HEK293 (cell line): ENCODE data around the gene TNRC6A.
A peak's percentile ranks its signal among the peaks of the same experiment; 100 is the strongest.
"Not testable (repeated sequence)": the region's sequence is repeated elsewhere in the genome, so short reads cannot be mapped to it uniquely, and the experiment has no call there.

Source experiments
- CTCF ChIA-PET: fragments of 350-600 bp; formaldehyde crosslinking; extraction: SDS; loops from one replicate; lab custom pipeline; 2021; ENCODE audit warnings: antibody characterized with exemption; lab: Yijun Ruan, JAX
- POLR2A ChIA-PET: fragments of 300-600 bp; formaldehyde crosslinking; extraction: SDS; loops from one replicate; lab custom pipeline; 2020; ENCODE audit warnings: antibody characterized with exemption, inconsistent platforms; lab: Yijun Ruan, JAX
- H3K27ac ChIP-seq: fragments of 200-500 bp; sonication (Bioruptor generic); 2 replicates; pipeline ENCODE4 v1.5.1; 2014; ENCODE audit warnings: low read depth, low read length, control low read depth, inconsistent platforms; ENCODE audit errors: extremely low read depth
- H3K36me3 ChIP-seq, 2 experiments: fragments of 200-500 bp in 1 of 2; sonication (Bioruptor generic) in 1 of 2; 1 replicate in 1 of 2; 2 replicates in 1 of 2; pipeline ENCODE4 v1.5.1; 2014 to 2017; ENCODE audit warnings: inconsistent platforms in 2 of 2, low read length in 2 of 2; ENCODE audit not compliant: control insufficient read depth in 2 of 2, insufficient read depth in 1 of 2
- H3K4me1 ChIP-seq: fragments of 200-500 bp; sonication (Bioruptor generic); 2 replicates; pipeline ENCODE4 v1.5.1; 2014; ENCODE audit warnings: mild to moderate bottlenecking, low read length, inconsistent platforms; ENCODE audit not compliant: control insufficient read depth, insufficient read depth
- H3K4me3 ChIP-seq: 2 replicates; pipeline ENCODE4 v1.5.1; 2011; ENCODE audit warnings: low read depth, mild to moderate bottlenecking, control low read depth, low read length, moderate library complexity
- H3K9me3 ChIP-seq: fragments of 200-500 bp; sonication (Bioruptor generic); 2 replicates; pipeline ENCODE4 v1.5.1; 2014; ENCODE audit warnings: low read depth, low read length, inconsistent platforms; ENCODE audit not compliant: control insufficient read depth, insufficient read depth
- BCL6B ChIP-seq: fragments of 450-650 bp; formaldehyde crosslinking; IDR thresholded peaks from 2 replicates; pipeline ENCODE4 v1.5.1; 2017; ENCODE audit warnings: missing biosample characterization, missing genetic modification characterization
- ELK4 ChIP-seq: IDR thresholded peaks from 2 replicates; pipeline ENCODE4 v1.6.1; 2011; ENCODE audit warnings: mild to moderate bottlenecking, low read depth, low read length, borderline replicate concordance
- FEZF1 ChIP-seq: fragments of 450-650 bp; formaldehyde crosslinking; IDR thresholded peaks from 2 replicates; pipeline ENCODE4 v1.5.1; 2016; ENCODE audit warnings: missing biosample characterization, missing genetic modification characterization
- INSM2 ChIP-seq: fragments of 450-650 bp; formaldehyde crosslinking; IDR thresholded peaks from 2 replicates; pipeline ENCODE4 v1.5.1; 2016; ENCODE audit warnings: missing biosample characterization, missing genetic modification characterization
- PRDM1 ChIP-seq: fragments of 450-650 bp; formaldehyde crosslinking; IDR thresholded peaks from 2 replicates; pipeline ENCODE4; 2016; ENCODE audit warnings: missing biosample characterization, missing genetic modification characterization
- SCRT2 ChIP-seq: fragments of 450-650 bp; formaldehyde crosslinking; IDR thresholded peaks from 2 replicates; pipeline ENCODE4 v1.5.1; 2016; ENCODE audit warnings: missing biosample characterization, missing genetic modification characterization
- SETDB1 ChIP-seq: IDR thresholded peaks from one replicate; pipeline ENCODE4 v1.6.1; 2017; ENCODE audit warnings: mild to moderate bottlenecking, low read length, moderate library complexity, mixed read lengths; ENCODE audit not compliant: insufficient read length
- ZBTB17 ChIP-seq: fragments of 450-650 bp; formaldehyde crosslinking; IDR thresholded peaks from 2 replicates; pipeline ENCODE4 v1.5.1; 2016; ENCODE audit warnings: missing biosample characterization, missing genetic modification characterization
- ZNF114 ChIP-seq: fragments of 450-650 bp; formaldehyde crosslinking; IDR thresholded peaks from 2 replicates; pipeline ENCODE4 v1.5.0; 2017; ENCODE audit warnings: missing biosample characterization, missing genetic modification characterization
- ZNF132 ChIP-seq: fragments of 450-650 bp; formaldehyde crosslinking; IDR thresholded peaks from 2 replicates; pipeline ENCODE4 v1.5.1; 2017; ENCODE audit warnings: missing biosample characterization, missing genetic modification characterization, borderline replicate concordance
- ZNF16 ChIP-seq: fragments of 450-650 bp; formaldehyde crosslinking; IDR thresholded peaks from 2 replicates; pipeline ENCODE4 v1.5.1; 2016; ENCODE audit warnings: low read depth, missing biosample characterization, missing genetic modification characterization
- ZNF18 ChIP-seq: fragments of 450-650 bp; formaldehyde crosslinking; IDR thresholded peaks from 2 replicates; pipeline ENCODE4 v1.5.1; 2016; ENCODE audit warnings: missing biosample characterization, missing genetic modification characterization
- ZNF239 ChIP-seq: fragments of 450-650 bp; formaldehyde crosslinking; IDR thresholded peaks from 2 replicates; pipeline ENCODE4 v1.5.1; 2016; ENCODE audit warnings: missing biosample characterization, missing genetic modification characterization
- ZNF280D ChIP-seq: fragments of 450-650 bp; formaldehyde crosslinking; IDR thresholded peaks from 2 replicates; pipeline ENCODE4 v1.5.1; 2016; ENCODE audit warnings: missing biosample characterization, missing genetic modification characterization
- ZNF423 ChIP-seq: fragments of 450-650 bp; formaldehyde crosslinking; IDR thresholded peaks from 2 replicates; pipeline ENCODE4 v1.5.1; 2016; ENCODE audit warnings: missing biosample characterization, missing genetic modification characterization
- ZNF513 ChIP-seq: fragments of 450-650 bp; IDR thresholded peaks from 2 replicates; pipeline ENCODE4 v1.5.1; 2018; ENCODE audit warnings: missing biosample characterization, missing genetic modification characterization
- ZNF521 ChIP-seq: fragments of 450-650 bp; formaldehyde crosslinking; IDR thresholded peaks from 2 replicates; pipeline ENCODE4 v1.5.1; 2017; ENCODE audit warnings: missing biosample characterization, mild to moderate bottlenecking, missing genetic modification characterization
- ZNF621 ChIP-seq: fragments of 450-650 bp; formaldehyde crosslinking; IDR thresholded peaks from 2 replicates; pipeline ENCODE4 v1.5.1; 2017; ENCODE audit warnings: missing biosample characterization, missing genetic modification characterization
- ZNF654 ChIP-seq: fragments of 450-650 bp; formaldehyde crosslinking; IDR thresholded peaks from 2 replicates; pipeline ENCODE4 v1.5.1; 2016; ENCODE audit warnings: low read depth, missing biosample characterization, missing genetic modification characterization
- ZNF664 ChIP-seq: fragments of 450-650 bp; formaldehyde crosslinking; IDR thresholded peaks from 2 replicates; pipeline ENCODE4 v1.5.1; 2016; ENCODE audit warnings: missing biosample characterization, missing genetic modification characterization
- ZNF701 ChIP-seq: fragments of 450-650 bp; formaldehyde crosslinking; IDR thresholded peaks from 2 replicates; pipeline ENCODE4 v1.5.1; 2016; ENCODE audit warnings: missing biosample characterization, missing genetic modification characterization
- ZNF785 ChIP-seq: fragments of 450-650 bp; formaldehyde crosslinking; IDR thresholded peaks from 2 replicates; pipeline ENCODE4 v1.5.1; 2016; ENCODE audit warnings: missing biosample characterization, missing genetic modification characterization
- ZXDB ChIP-seq: fragments of 450-650 bp; formaldehyde crosslinking; IDR thresholded peaks from 2 replicates; pipeline ENCODE4 v1.5.1; 2016; ENCODE audit warnings: missing biosample characterization, missing genetic modification characterization

The TNRC6A gene

GRCh38 chr16:24707760-24708159, 21.7 kb upstream of the TNRC6A start:
- POLR2A ChIA-PET = interaction anchor here (0.6 kb wide), 1 partner anchor 257 kb away, joined by 3 read pairs; no protein-coding TSS in a partner anchor
- not testable (repeated sequence) for H3K4me1 ChIP-seq, H3K4me3 ChIP-seq, H3K27ac ChIP-seq, H3K36me3 ChIP-seq, H3K9me3 ChIP-seq
- CTCF ChIA-PET = interaction anchor here (0.7 kb wide), 1 partner anchor 23 kb away, joined by 3 read pairs; no protein-coding TSS in a partner anchor
- peak; percentile 33; the same call in 1 of the 2 replicates for TF ChIP-seq ZBTB17 (tag by site-specific recombination)

- no peak overlapping the region for H3K27ac ChIP-seq
- H3K36me3 ChIP-seq = no peaks in the 10 kb centered on the region
- H3K4me1 ChIP-seq = no peaks in the 10 kb centered on the region
- POLR2A ChIA-PET = no interaction called here
- TF ChIP-seq SETDB1 = peak; percentile 21
- TF ChIP-seq FEZF1 = no peak
- no peak for TF ChIP-seq ZNF521
- no peak overlapping the region for H3K4me3 ChIP-seq
- H3K9me3 ChIP-seq = no peaks in the 10 kb centered on the region
- CTCF ChIA-PET = no interaction called here
Measured at GRCh38 chr16:24713379-24713778, 16.1 kb upstream of the TNRC6A start.

GRCh38 chr16:24717411-24717810, 12.0 kb upstream of the TNRC6A start:
- H3K27ac ChIP-seq = no peak overlapping the region
- POLR2A ChIA-PET = no interaction called here
- no peaks in the 10 kb centered on the region for H3K36me3 ChIP-seq
- TF ChIP-seq ZNF513 (tag by site-specific recombination) = no peak
- no peak for TF ChIP-seq ZNF132
- no peak for TF ChIP-seq ELK4
- TF ChIP-seq ZNF701 = no peak
- no peak for TF ChIP-seq ZNF664
- no peak for TF ChIP-seq ZXDB
- TF ChIP-seq ZNF239 = no peak
- no peak for TF ChIP-seq INSM2 (tag by site-specific recombination)
- TF ChIP-seq SCRT2 = no peak
- TF ChIP-seq ZNF654 (tag by site-specific recombination) = no peak
- TF ChIP-seq ZNF16 (tag by site-specific recombination) = no peak
- TF ChIP-seq BCL6B (tag by site-specific recombination) = no peak
- TF ChIP-seq ZNF785 (tag by site-specific recombination) = no peak
- no peak for TF ChIP-seq ZNF423 (tag by site-specific recombination)
- TF ChIP-seq ZNF621 (tag by site-specific recombination) = no peak
- no peak for TF ChIP-seq ZNF18 (tag by site-specific recombination)
- no peak for TF ChIP-seq PRDM1 (tag by site-specific recombination)
- no peak for TF ChIP-seq ZNF114
- TF ChIP-seq ZNF280D = no peak
- no peaks in the 10 kb centered on the region for H3K4me1 ChIP-seq
- H3K9me3 ChIP-seq = no peaks in the 10 kb centered on the region
- CTCF ChIA-PET = no interaction called here
- H3K4me3 ChIP-seq = no peak overlapping the region
